ENCODE data around the gene NRARP.

DNA sequence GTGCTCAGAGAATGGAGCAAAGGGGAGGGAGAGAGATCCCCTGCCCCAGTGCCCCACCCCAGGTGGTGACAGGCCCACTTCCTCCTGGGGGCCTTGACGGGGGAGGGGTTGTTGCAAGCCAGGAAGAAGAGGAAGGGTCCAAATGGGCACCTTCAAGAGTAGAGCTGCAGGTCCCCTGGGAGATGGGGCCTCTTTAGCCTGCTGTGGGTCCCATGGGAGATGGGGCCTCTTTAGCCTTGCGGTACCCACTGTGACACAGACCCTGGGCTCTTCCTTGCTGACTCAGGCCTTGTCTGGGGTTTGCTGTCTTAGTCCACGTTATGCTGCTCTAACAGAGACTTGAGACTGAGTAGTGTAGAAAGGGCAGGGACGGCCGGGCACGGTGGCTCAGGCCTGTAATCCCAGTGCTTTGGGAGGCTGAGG is 34.1 kb downstream of the NRARP start:
- TF ChIP-seq, protein P1, sequence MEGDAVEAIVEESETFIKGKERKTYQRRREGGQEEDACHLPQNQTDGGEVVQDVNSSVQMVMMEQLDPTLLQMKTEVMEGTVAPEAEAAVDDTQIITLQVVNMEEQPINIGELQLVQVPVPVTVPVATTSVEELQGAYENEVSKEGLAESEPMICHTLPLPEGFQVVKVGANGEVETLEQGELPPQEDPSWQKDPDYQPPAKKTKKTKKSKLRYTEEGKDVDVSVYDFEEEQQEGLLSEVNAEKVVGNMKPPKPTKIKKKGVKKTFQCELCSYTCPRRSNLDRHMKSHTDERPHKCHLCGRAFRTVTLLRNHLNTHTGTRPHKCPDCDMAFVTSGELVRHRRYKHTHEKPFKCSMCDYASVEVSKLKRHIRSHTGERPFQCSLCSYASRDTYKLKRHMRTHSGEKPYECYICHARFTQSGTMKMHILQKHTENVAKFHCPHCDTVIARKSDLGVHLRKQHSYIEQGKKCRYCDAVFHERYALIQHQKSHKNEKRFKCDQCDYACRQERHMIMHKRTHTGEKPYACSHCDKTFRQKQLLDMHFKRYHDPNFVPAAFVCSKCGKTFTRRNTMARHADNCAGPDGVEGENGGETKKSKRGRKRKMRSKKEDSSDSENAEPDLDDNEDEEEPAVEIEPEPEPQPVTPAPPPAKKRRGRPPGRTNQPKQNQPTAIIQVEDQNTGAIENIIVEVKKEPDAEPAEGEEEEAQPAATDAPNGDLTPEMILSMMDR (IDR thresholded peaks at IDR 0.05; ENCODE audit: control extremely low read depth in 1 of 3, insufficient read depth in 1 of 3, low read depth in 1 of 3, low read length in 3 of 3) = no peak
- TF ChIP-seq RAD21 (IDR thresholded peaks at IDR 0.05 in 1 of 2, conservative IDR thresholded peaks at IDR 0.05 in 1 of 2; ENCODE audit: low read depth in 2 of 2, low read length in 2 of 2) = no peak
